Measurements from ENCODE around the gene PTPRE. TPM values are rescaled to one million over a fixed set of nuclear protein-coding genes. Genes with fewer than 3 reads are reported as not detected.

The PTPRE gene
- total and polyA plus RNA-seq, 5 donors, result 6.7 to 21.1 (median 12.9) TPM

DNA sequence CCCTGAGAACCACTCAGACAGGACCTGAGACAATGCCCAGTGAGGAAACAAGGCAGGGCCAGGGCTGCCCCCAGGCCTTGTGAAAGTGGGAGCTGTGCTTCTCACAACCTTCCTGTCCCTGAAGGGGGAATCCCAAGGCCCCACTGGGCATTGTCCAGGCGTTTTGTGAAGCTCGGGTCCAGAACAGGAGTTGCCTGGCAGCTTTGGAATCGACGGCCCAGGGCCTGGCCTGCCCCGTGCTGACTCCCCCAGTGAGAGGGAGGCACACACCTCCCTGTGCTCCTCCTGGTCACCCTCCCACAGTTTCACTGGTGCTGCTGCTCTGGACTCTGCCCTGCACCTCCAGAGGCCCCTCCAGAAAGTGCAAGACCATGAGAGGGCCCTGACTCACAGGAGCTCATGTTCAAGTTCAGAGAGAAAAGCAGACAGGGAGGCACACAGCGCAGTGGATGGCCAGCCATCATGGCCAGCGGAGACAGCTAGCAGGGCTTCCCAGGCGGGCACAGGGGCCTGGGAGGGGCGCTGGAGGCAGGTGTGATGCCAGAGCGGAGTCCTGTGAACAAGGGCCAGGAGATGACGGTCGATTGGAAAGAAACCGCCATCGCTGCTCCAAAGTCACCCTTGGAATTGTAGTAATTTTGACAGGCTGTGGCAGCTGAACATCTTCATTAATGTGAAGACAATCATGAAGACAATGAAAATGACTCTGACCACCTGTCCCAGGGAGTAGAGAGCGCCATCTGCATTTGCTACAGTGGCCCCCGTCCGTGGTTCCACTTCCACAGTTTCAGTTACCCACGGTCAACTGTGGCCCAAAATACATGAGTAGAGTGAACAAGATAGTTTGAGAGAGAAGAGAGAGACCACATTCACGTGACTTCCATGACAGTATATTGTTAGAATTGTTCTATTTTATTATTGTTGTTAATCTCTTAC lies 115.6 kb downstream of the PTPRE start:
- 88% methylated on average over 19 of the region's 19 CpGs for whole genome bisulfite sequencing
- Histone ChIP-seq H3K27me3 (ENCODE audit: control insufficient read depth, insufficient read depth) (no peaks in the 10 kb centered on the region), H3K27ac (ENCODE audit: low read length) (no peak overlapping the region), H3K9me3 (ENCODE audit: control insufficient read depth, low read length) (no peaks in the 10 kb centered on the region), H3K4me3 (ENCODE audit: low read length) (no peak overlapping the region), H3K4me1 (ENCODE audit: control insufficient read depth, insufficient read depth, low read length) (no peaks in the 10 kb centered on the region)
- intact Hi-C loops (cut with DNase I), result no loop called here
- DNase-seq (no peak), ATAC-seq (no peak)

DNA sequence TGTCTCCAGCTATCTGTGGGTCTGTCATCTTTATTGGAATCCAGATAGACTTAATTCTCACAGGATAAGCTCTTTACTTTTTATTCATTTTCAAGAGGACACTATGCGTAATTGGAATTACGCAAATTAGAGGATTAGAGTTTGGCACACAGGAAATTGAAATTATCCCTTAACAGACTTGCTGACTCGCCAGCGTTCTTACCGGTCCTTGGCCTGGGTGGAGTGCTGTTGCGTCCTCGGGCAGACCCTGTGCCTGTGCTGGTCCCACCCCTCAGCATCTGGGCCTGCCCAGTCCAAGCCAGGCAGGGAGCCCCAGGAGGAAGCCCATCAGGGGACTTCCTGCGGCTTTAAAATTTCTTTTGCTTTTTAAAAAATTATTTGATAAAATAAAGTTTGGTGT lies 117.5 kb downstream of the PTPRE start:
- H3K27me3 ChIP-seq (ENCODE audit: control insufficient read depth, insufficient read depth), result no peaks in the 10 kb centered on the region
- WGBS, result 78% methylated on average over 8 of the region's 8 CpGs
- no peak overlapping the region for H3K27ac ChIP-seq (ENCODE audit: low read length)
- no peaks in the 10 kb centered on the region for H3K4me1 ChIP-seq (ENCODE audit: control insufficient read depth, insufficient read depth, low read length)
- intact Hi-C loops (cut with DNase I), result no loop called here
- ATAC-seq, result no peak
- H3K4me3 ChIP-seq (ENCODE audit: low read length), result no peak overlapping the region
- no peaks in the 10 kb centered on the region for H3K9me3 ChIP-seq (ENCODE audit: control insufficient read depth, low read length)
- DNase-seq, result no peak

GRCh38 chr10:128025437-128025836 lies 118.5 kb downstream of the PTPRE start:
- ATAC-seq, result no peak
- 96% methylated on average over 8 of the region's 8 CpGs for WGBS
- DNase-seq, result no peak
- Histone ChIP-seq H3K27me3 (ENCODE audit: control insufficient read depth, insufficient read depth) (no peaks in the 10 kb centered on the region), H3K9me3 (ENCODE audit: control insufficient read depth, low read length) (no peaks in the 10 kb centered on the region), H3K27ac (ENCODE audit: low read length) (no peak overlapping the region), H3K4me3 (ENCODE audit: low read length) (no peak overlapping the region), H3K4me1 (ENCODE audit: control insufficient read depth, insufficient read depth, low read length) (no peaks in the 10 kb centered on the region)
- intact Hi-C loops (cut with DNase I), result no loop called here

- 92% methylated on average over 6 of the region's 6 CpGs for WGBS
- no peaks in the 10 kb centered on the region for H3K27me3 ChIP-seq (ENCODE audit: control insufficient read depth, insufficient read depth)
- DNase-seq (no peak), ATAC-seq (no peak)
- no peaks in the 10 kb centered on the region for H3K4me1 ChIP-seq (ENCODE audit: control insufficient read depth, insufficient read depth, low read length)
- H3K9me3 ChIP-seq (ENCODE audit: control insufficient read depth, low read length), result no peaks in the 10 kb centered on the region
- no peak overlapping the region for H3K4me3 ChIP-seq (ENCODE audit: low read length)
- no peak overlapping the region for H3K27ac ChIP-seq (ENCODE audit: low read length)
- intact Hi-C loops (cut with DNase I), result no loop called here
Measured at GRCh38 chr10:128025951-128026350, 119.0 kb downstream of the PTPRE start.

- no peaks in the 10 kb centered on the region for H3K9me3 ChIP-seq (ENCODE audit: control insufficient read depth, low read length)
- intact Hi-C loops (cut with DNase I), result no loop called here
- no peaks in the 10 kb centered on the region for H3K4me1 ChIP-seq (ENCODE audit: control insufficient read depth, insufficient read depth, low read length)
- DNase-seq (no peak), ATAC-seq (no peak)
- WGBS, result 73% methylated on average over 4 of the region's 4 CpGs
- H3K27ac ChIP-seq (ENCODE audit: low read length), result no peak overlapping the region
- no peak overlapping the region for H3K4me3 ChIP-seq (ENCODE audit: low read length)
- no peaks in the 10 kb centered on the region for H3K27me3 ChIP-seq (ENCODE audit: control insufficient read depth, insufficient read depth)
Measured at GRCh38 chr10:128026615-128027300, 119.9 kb downstream of the PTPRE start.

DNA sequence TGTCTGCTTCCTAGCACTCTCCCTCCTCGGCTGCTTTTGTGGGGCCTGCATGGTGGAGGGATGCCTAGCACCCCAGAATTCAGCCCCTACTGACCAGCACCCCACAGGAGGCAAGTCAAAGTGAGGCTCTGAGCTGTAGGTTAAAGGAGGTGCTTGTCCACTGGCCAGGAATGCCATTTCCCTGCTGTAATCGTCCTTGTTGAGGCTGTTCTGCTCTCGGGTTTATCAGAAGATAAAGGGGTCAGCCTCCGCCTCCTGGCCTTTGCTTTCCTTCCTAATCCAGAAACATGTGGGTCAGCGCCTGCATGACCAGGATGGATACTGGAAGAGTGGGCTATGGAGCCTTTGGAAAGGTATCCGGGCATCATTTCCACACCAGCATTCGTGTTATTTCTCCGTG lies 120.4 kb downstream of the PTPRE start:
- DNase-seq, result peak in 1 of 3 donors; percentile 54
- Histone ChIP-seq H3K27me3 (ENCODE audit: control insufficient read depth, insufficient read depth) (no peaks in the 10 kb centered on the region), H3K27ac (ENCODE audit: low read length) (no peak overlapping the region), H3K9me3 (ENCODE audit: control insufficient read depth, low read length) (no peaks in the 10 kb centered on the region), H3K4me3 (ENCODE audit: low read length) (no peak overlapping the region), H3K4me1 (ENCODE audit: control insufficient read depth, insufficient read depth, low read length) (no peaks in the 10 kb centered on the region)
- WGBS, result 58% methylated on average over 8 of the region's 8 CpGs
- intact Hi-C loops (cut with DNase I), result no loop called here
- peak in 1 of 2 donors; percentile 29 for ATAC-seq

DNA sequence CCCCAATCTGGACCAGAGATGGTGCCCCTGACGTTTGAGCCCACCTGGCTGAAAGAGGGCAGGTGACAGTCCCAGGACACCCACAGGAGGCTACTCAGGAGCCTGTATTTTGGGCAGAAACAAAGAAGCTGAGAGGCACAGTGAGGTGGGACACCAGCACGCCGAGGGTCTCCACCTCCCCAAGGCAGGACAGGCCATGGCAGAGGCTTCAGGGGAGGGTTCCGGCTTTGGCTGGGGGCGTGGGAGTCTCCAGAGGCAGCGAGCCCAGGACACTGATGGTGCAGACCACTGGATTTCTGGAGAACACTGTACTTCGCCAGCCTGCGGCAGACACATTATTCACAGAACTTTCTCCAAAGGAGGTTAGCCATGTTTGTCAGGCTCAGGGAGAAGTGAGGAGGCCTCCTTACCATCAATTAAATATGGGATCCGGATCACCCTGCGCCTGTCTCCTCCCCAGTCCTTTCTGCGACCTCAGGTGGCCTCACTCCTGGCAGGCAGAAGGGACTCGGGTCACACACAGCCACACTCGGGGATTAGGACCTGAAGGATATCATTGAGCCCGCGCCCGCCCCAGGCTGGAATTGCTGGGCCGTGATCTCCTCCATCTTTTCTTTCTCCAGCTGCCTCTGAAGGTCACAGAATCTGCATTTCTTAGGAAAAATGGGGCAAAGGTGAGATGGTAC lies 121.1 kb downstream of the PTPRE start:
- WGBS, result 89% methylated on average over 17 of the region's 17 CpGs
- DNase-seq (no peak), ATAC-seq (no peak)

GRCh38 chr10:128028508-128029289 lies 121.8 kb downstream of the PTPRE start:
- no peaks in the 10 kb centered on the region for H3K9me3 ChIP-seq (ENCODE audit: control insufficient read depth, low read length)
- no peaks in the 10 kb centered on the region for H3K4me1 ChIP-seq (ENCODE audit: control insufficient read depth, insufficient read depth, low read length)
- H3K27ac ChIP-seq (ENCODE audit: low read length), result no peak overlapping the region
- no peaks in the 10 kb centered on the region for H3K27me3 ChIP-seq (ENCODE audit: control insufficient read depth, insufficient read depth)
- no peak overlapping the region for H3K4me3 ChIP-seq (ENCODE audit: low read length)
- intact Hi-C loops (cut with DNase I), result no loop called here
- WGBS, result 89% methylated on average over 24 of the region's 24 CpGs
- no peak for DNase-seq
- peak; percentile 17 to 25 for ATAC-seq

More for the DNA sequence above, 121.1 kb downstream of the PTPRE start:
- H3K27ac ChIP-seq (ENCODE audit: low read length), result no peak overlapping the region
- H3K27me3 ChIP-seq (ENCODE audit: control insufficient read depth, insufficient read depth), result no peaks in the 10 kb centered on the region
- intact Hi-C loops (cut with DNase I), result no loop called here
- H3K4me1 ChIP-seq (ENCODE audit: control insufficient read depth, insufficient read depth, low read length), result no peaks in the 10 kb centered on the region
- H3K4me3 ChIP-seq (ENCODE audit: low read length), result no peak overlapping the region
- no peaks in the 10 kb centered on the region for H3K9me3 ChIP-seq (ENCODE audit: control insufficient read depth, low read length)

GRCh38 chr10:128029290-128029651 lies 122.4 kb downstream of the PTPRE start:
- Histone ChIP-seq H3K4me3 (ENCODE audit: low read length) (no peak overlapping the region), H3K27ac (ENCODE audit: low read length) (no peak overlapping the region)

DNA sequence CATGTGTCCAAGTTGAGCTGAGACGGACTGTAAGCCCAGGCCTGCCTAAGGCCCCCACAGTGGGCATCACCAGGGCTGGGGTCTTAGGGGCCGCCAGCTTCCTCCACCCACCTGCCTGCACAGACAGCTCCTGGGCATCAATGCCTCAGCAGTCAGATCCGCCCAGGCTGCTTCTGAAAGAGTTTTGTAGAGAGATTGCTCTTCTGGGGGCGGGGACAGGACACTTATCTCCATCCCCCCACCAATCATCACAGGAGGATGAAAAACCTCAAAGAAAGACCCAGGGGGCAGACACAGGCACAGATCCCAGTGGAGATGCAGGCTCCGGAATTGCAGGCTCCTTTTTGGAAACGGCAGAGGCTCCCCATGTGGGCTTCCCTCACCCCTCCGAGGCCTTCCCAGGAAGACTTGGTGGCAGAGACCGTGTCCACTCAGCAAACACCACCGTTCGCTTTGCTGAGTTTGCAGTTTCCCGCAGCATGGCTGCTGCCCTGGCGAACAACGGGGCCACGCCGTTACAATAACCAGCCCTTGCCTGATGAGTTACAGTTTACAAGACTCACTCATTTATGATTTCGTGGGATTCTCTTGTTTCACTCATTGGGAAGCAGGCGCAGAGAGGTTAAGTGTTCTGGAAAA lies 122.9 kb downstream of the PTPRE start:
- intact Hi-C loops (cut with DNase I), result no loop called here
- DNase-seq, result no peak
- 81% methylated on average over 17 of the region's 17 CpGs for WGBS
- H3K27me3 ChIP-seq (ENCODE audit: control insufficient read depth, insufficient read depth), result no peaks in the 10 kb centered on the region
- no peak for ATAC-seq
- H3K27ac ChIP-seq (ENCODE audit: low read length), result no peak overlapping the region
- H3K4me1 ChIP-seq (ENCODE audit: control insufficient read depth, insufficient read depth, low read length), result no peaks in the 10 kb centered on the region
- H3K9me3 ChIP-seq (ENCODE audit: control insufficient read depth, low read length), result no peaks in the 10 kb centered on the region
- H3K4me3 ChIP-seq (ENCODE audit: low read length), result no peak overlapping the region

More at GRCh38 chr10:128029290-128029651, 122.4 kb downstream of the PTPRE start:
- Histone ChIP-seq H3K4me1 (ENCODE audit: control insufficient read depth, insufficient read depth, low read length) (no peaks in the 10 kb centered on the region), H3K9me3 (ENCODE audit: control insufficient read depth, low read length) (no peaks in the 10 kb centered on the region), H3K27me3 (ENCODE audit: control insufficient read depth, insufficient read depth) (no peaks in the 10 kb centered on the region)
- 84% methylated on average over 7 of the region's 7 CpGs for WGBS
- ATAC-seq (no peak), DNase-seq (no peak)
- intact Hi-C loops (cut with DNase I), result no loop called here

Measured in right cardiac atrium (tissue), 5 donors.